WTC11 (cell line): ENCODE results near the gene ZC3H4. TPM values are rescaled to one million over a fixed set of nuclear protein-coding genes. Genes with fewer than 3 reads are reported as not detected.

Experiments used
- ATAC-seq: fragments of 200-7000 bp; cut with Tn5 transposase; 2 replicates; pipeline ENCODE4 v1.10.0; 2021; ENCODE audit warnings: mild to moderate bottlenecking, moderate library complexity
- CTCF ChIA-PET: fragments of 300-600 bp; sonication (Branson Sonifier 250); formaldehyde crosslinking; loops from one replicate; lab custom pipeline; 2021; ENCODE audit warnings: antibody characterized with exemption; lab: Charles Lee
- POLR2A ChIA-PET: fragments of 350-600 bp; sonication (Branson Sonifier 250); formaldehyde crosslinking; loops from one replicate; lab custom pipeline; 2021; ENCODE audit warnings: antibody characterized with exemption; lab: Charles Lee
- DNase-seq: peaks from one replicate; pipeline ENCODE4 v3.0.0; 2021; ENCODE audit warnings: low spot score
- H3K27ac Mint-ChIP-seq: 2 replicates; pipeline ENCODE4 v1.8.0; 2021; ENCODE audit warnings: mixed read lengths
- H3K27me3 Mint-ChIP-seq: 2 replicates; pipeline ENCODE4 v1.8.0; 2021; ENCODE audit warnings: low read depth, mild to moderate bottlenecking, moderate library complexity, mixed read lengths
- H3K36me3 Mint-ChIP-seq: 2 replicates; pipeline ENCODE4 v1.8.0; 2021; ENCODE audit warnings: mixed read lengths
- H3K4me1 Mint-ChIP-seq: 2 replicates; pipeline ENCODE4 v1.8.0; 2022; ENCODE audit warnings: mixed read lengths
- H3K4me3 Mint-ChIP-seq: 2 replicates; pipeline ENCODE4 v1.8.0; 2021; ENCODE audit warnings: mild to moderate bottlenecking, moderate library complexity, mixed read lengths
- H3K9me3 Mint-ChIP-seq: 2 replicates; pipeline ENCODE4 v1.8.0; 2021; ENCODE audit warnings: mixed read lengths
- CREB1 ChIP-seq: sonication (generic); formaldehyde crosslinking; IDR thresholded peaks from 2 replicates; pipeline ENCODE4 v1.8.0; 2023; ENCODE audit warnings: mild to moderate bottlenecking, missing genetic modification reagents
- CREM ChIP-seq: sonication (generic); formaldehyde crosslinking; IDR thresholded peaks from 2 replicates; pipeline ENCODE4 v1.8.1; 2022; ENCODE audit warnings: mild to moderate bottlenecking, missing genetic modification reagents, moderate library complexity
- FOXP1 ChIP-seq: sonication (generic); formaldehyde crosslinking; IDR thresholded peaks from 2 replicates; pipeline ENCODE4 v1.8.0; 2022; ENCODE audit warnings: missing genetic modification reagents, mild to moderate bottlenecking, moderate library complexity, borderline replicate concordance
- KAT7 ChIP-seq: sonication (generic); formaldehyde crosslinking; IDR thresholded peaks from 2 replicates; pipeline ENCODE4 v1.8.1; 2023; ENCODE audit warnings: missing genetic modification reagents, mild to moderate bottlenecking, borderline replicate concordance
- NR1H2 ChIP-seq: sonication (generic); formaldehyde crosslinking; IDR thresholded peaks from 2 replicates; pipeline ENCODE4 v1.9.0; 2021; ENCODE audit warnings: mild to moderate bottlenecking, moderate library complexity, missing genetic modification reagents
- NR2C2 ChIP-seq: sonication (generic); formaldehyde crosslinking; IDR thresholded peaks from 2 replicates; pipeline ENCODE4 v1.8.0; 2022; ENCODE audit warnings: mild to moderate bottlenecking, missing genetic modification reagents
- PRRX2 ChIP-seq: fragments of 250-450 bp; sonication (Bioruptor Pico); IDR thresholded peaks from 2 replicates; pipeline ENCODE4 v1.8.0; 2021; ENCODE audit warnings: mild to moderate bottlenecking
- TCF7 ChIP-seq: sonication (generic); formaldehyde crosslinking; IDR thresholded peaks from 2 replicates; pipeline ENCODE4 v1.8.0; 2022; ENCODE audit warnings: mild to moderate bottlenecking, low read depth, missing genetic modification reagents, moderate library complexity
- ZBTB21 ChIP-seq: sonication (generic); formaldehyde crosslinking; IDR thresholded peaks from 2 replicates; pipeline ENCODE4 v1.8.1; 2023; ENCODE audit warnings: mild to moderate bottlenecking, missing genetic modification reagents, borderline replicate concordance
- ZNF232 ChIP-seq: sonication (generic); formaldehyde crosslinking; IDR thresholded peaks from 2 replicates; pipeline ENCODE4 v1.8.0; 2022; ENCODE audit warnings: mild to moderate bottlenecking, missing genetic modification reagents
- ZNF317 ChIP-seq: sonication (generic); formaldehyde crosslinking; IDR thresholded peaks from 2 replicates; pipeline ENCODE4 v1.8.1; 2023; ENCODE audit warnings: low read depth, mild to moderate bottlenecking, moderate library complexity, missing genetic modification reagents, borderline replicate concordance
- ZNF396 ChIP-seq: fragments of 250-450 bp; sonication (Bioruptor Pico); IDR thresholded peaks from 2 replicates; pipeline ENCODE4 v1.8.0; 2021; ENCODE audit warnings: mild to moderate bottlenecking, moderate library complexity, borderline replicate concordance
- total RNA-seq: library from RNA; stranded (reverse); gene quantifications from 3 replicates; pipeline ENCODE4 v1.2.3, GENCODE V29; 2021
- TF ChIP-seq, protein P1 (sequence below): sonication (generic); formaldehyde crosslinking; IDR thresholded peaks from 2 replicates; pipeline ENCODE4 v1.8.0; 2022; ENCODE audit warnings: mild to moderate bottlenecking, missing genetic modification reagents
- TF ChIP-seq, protein P2 (sequence below): sonication (generic); formaldehyde crosslinking; IDR thresholded peaks from 2 replicates; pipeline ENCODE4 v1.8.0; 2022; ENCODE audit warnings: missing genetic modification reagents
- TF ChIP-seq, protein P3 (sequence below): fragments of 250-450 bp; sonication (Bioruptor Pico); IDR thresholded peaks from 2 replicates; pipeline ENCODE4 v1.9.0; 2021; ENCODE audit warnings: mild to moderate bottlenecking
- TF ChIP-seq, protein P4 (sequence below): fragments of 250-450 bp; sonication (Bioruptor Pico); IDR thresholded peaks from 2 replicates; pipeline ENCODE4 v1.9.0; 2021; ENCODE audit warnings: mild to moderate bottlenecking
- TF ChIP-seq, protein P5 (sequence below): sonication (generic); formaldehyde crosslinking; IDR thresholded peaks from 2 replicates; pipeline ENCODE4 v1.8.0; 2023; ENCODE audit warnings: missing genetic modification reagents
- TF ChIP-seq, protein P6 (sequence below): sonication (generic); formaldehyde crosslinking; conservative IDR thresholded peaks from 2 replicates; pipeline ENCODE4 v1.8.1; 2023; ENCODE audit warnings: mild to moderate bottlenecking, low read depth, missing genetic modification reagents, moderate library complexity

The ZC3H4 gene
- total RNA-seq, 1 experiment from 2014 or later = 67.2 TPM

DNA sequence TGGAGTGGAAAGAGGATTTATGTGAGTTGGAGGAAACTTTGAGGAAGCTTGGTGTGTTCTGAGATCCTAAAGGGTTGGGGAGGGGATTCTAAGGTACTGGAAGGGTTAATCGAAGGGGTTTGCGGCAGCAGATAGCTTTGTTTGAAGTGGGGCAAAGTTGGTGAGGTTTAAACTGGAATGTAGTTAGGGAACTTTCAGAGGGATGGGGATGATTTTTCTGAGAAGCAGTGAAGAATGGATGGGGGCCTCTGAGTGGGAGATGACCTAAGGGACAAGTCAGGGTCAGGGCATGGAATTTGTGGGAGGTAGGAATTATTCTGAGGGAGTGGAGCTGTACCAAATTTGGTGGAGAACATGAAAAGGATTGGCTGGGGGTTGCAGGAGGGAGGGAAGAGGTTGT is 21.0 kb upstream of the ZC3H4 start:
- H3K27me3 Mint-ChIP-seq = peaks cover 8% of the 10 kb centered on the region; the same call in 1 of the 2 replicates
- peaks cover 43% of the 10 kb centered on the region for H3K36me3 Mint-ChIP-seq
- ATAC-seq = no peak
- peak overlapping the region; percentile 39 for H3K27ac Mint-ChIP-seq
- H3K9me3 Mint-ChIP-seq = peaks cover 6% of the 10 kb centered on the region
- H3K4me1 Mint-ChIP-seq = peaks cover 39% of the 10 kb centered on the region
- TF ChIP-seq, protein P1, sequence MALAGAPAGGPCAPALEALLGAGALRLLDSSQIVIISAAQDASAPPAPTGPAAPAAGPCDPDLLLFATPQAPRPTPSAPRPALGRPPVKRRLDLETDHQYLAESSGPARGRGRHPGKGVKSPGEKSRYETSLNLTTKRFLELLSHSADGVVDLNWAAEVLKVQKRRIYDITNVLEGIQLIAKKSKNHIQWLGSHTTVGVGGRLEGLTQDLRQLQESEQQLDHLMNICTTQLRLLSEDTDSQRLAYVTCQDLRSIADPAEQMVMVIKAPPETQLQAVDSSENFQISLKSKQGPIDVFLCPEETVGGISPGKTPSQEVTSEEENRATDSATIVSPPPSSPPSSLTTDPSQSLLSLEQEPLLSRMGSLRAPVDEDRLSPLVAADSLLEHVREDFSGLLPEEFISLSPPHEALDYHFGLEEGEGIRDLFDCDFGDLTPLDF (CRISPR knock-in tag) = no peak
- TF ChIP-seq NR1H2 (no peak), CREM (no peak), ZNF396 (CRISPR knock-in tag) (no peak), FOXP1 (CRISPR knock-in tag) (no peak), ZBTB21 (no peak), ZNF232 (no peak), TCF7 (CRISPR knock-in tag) (no peak), PRRX2 (CRISPR knock-in tag) (no peak), NR2C2 (CRISPR knock-in tag) (no peak), CREB1 (CRISPR knock-in tag) (no peak), KAT7 (CRISPR knock-in tag) (no peak), ZNF317 (CRISPR knock-in tag) (no peak)
- TF ChIP-seq, protein P2, sequence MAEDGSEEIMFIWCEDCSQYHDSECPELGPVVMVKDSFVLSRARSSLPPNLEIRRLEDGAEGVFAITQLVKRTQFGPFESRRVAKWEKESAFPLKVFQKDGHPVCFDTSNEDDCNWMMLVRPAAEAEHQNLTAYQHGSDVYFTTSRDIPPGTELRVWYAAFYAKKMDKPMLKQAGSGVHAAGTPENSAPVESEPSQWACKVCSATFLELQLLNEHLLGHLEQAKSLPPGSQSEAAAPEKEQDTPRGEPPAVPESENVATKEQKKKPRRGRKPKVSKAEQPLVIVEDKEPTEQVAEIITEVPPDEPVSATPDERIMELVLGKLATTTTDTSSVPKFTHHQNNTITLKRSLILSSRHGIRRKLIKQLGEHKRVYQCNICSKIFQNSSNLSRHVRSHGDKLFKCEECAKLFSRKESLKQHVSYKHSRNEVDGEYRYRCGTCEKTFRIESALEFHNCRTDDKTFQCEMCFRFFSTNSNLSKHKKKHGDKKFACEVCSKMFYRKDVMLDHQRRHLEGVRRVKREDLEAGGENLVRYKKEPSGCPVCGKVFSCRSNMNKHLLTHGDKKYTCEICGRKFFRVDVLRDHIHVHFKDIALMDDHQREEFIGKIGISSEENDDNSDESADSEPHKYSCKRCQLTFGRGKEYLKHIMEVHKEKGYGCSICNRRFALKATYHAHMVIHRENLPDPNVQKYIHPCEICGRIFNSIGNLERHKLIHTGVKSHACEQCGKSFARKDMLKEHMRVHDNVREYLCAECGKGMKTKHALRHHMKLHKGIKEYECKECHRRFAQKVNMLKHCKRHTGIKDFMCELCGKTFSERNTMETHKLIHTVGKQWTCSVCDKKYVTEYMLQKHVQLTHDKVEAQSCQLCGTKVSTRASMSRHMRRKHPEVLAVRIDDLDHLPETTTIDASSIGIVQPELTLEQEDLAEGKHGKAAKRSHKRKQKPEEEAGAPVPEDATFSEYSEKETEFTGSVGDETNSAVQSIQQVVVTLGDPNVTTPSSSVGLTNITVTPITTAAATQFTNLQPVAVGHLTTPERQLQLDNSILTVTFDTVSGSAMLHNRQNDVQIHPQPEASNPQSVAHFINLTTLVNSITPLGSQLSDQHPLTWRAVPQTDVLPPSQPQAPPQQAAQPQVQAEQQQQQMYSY = no peak
- TF ChIP-seq, protein P3, sequence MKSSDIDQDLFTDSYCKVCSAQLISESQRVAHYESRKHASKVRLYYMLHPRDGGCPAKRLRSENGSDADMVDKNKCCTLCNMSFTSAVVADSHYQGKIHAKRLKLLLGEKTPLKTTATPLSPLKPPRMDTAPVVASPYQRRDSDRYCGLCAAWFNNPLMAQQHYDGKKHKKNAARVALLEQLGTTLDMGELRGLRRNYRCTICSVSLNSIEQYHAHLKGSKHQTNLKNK (CRISPR knock-in tag) = no peak
- TF ChIP-seq, protein P4, sequence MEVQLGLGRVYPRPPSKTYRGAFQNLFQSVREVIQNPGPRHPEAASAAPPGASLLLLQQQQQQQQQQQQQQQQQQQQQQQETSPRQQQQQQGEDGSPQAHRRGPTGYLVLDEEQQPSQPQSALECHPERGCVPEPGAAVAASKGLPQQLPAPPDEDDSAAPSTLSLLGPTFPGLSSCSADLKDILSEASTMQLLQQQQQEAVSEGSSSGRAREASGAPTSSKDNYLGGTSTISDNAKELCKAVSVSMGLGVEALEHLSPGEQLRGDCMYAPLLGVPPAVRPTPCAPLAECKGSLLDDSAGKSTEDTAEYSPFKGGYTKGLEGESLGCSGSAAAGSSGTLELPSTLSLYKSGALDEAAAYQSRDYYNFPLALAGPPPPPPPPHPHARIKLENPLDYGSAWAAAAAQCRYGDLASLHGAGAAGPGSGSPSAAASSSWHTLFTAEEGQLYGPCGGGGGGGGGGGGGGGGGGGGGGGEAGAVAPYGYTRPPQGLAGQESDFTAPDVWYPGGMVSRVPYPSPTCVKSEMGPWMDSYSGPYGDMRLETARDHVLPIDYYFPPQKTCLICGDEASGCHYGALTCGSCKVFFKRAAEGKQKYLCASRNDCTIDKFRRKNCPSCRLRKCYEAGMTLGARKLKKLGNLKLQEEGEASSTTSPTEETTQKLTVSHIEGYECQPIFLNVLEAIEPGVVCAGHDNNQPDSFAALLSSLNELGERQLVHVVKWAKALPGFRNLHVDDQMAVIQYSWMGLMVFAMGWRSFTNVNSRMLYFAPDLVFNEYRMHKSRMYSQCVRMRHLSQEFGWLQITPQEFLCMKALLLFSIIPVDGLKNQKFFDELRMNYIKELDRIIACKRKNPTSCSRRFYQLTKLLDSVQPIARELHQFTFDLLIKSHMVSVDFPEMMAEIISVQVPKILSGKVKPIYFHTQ (CRISPR knock-in tag) = no peak
- TF ChIP-seq, protein P5, sequence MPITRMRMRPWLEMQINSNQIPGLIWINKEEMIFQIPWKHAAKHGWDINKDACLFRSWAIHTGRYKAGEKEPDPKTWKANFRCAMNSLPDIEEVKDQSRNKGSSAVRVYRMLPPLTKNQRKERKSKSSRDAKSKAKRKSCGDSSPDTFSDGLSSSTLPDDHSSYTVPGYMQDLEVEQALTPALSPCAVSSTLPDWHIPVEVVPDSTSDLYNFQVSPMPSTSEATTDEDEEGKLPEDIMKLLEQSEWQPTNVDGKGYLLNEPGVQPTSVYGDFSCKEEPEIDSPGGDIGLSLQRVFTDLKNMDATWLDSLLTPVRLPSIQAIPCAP (CRISPR knock-in tag) = no peak
- TF ChIP-seq, protein P6, sequence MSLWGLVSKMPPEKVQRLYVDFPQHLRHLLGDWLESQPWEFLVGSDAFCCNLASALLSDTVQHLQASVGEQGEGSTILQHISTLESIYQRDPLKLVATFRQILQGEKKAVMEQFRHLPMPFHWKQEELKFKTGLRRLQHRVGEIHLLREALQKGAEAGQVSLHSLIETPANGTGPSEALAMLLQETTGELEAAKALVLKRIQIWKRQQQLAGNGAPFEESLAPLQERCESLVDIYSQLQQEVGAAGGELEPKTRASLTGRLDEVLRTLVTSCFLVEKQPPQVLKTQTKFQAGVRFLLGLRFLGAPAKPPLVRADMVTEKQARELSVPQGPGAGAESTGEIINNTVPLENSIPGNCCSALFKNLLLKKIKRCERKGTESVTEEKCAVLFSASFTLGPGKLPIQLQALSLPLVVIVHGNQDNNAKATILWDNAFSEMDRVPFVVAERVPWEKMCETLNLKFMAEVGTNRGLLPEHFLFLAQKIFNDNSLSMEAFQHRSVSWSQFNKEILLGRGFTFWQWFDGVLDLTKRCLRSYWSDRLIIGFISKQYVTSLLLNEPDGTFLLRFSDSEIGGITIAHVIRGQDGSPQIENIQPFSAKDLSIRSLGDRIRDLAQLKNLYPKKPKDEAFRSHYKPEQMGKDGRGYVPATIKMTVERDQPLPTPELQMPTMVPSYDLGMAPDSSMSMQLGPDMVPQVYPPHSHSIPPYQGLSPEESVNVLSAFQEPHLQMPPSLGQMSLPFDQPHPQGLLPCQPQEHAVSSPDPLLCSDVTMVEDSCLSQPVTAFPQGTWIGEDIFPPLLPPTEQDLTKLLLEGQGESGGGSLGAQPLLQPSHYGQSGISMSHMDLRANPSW (CRISPR knock-in tag) = no peak
- H3K4me3 Mint-ChIP-seq = peak overlapping the region; percentile 29
- ChIA-PET CTCF (interaction anchor here (1.0 to 1.5 kb wide), 2 partner anchors 76 to 121 kb away, joined by 3 to 4 read pairs; no protein-coding TSS in a partner anchor), POLR2A (no interaction called here)
- no peak for DNase-seq
